Measurements from ENCODE around the gene FXYD2. TPM values are rescaled to one million over a fixed set of nuclear protein-coding genes. Genes with fewer than 3 reads are reported as not detected.

The FXYD2 gene
- total RNA-seq, 1 donor from 2014 or later, result 0.84 TPM

DNA sequence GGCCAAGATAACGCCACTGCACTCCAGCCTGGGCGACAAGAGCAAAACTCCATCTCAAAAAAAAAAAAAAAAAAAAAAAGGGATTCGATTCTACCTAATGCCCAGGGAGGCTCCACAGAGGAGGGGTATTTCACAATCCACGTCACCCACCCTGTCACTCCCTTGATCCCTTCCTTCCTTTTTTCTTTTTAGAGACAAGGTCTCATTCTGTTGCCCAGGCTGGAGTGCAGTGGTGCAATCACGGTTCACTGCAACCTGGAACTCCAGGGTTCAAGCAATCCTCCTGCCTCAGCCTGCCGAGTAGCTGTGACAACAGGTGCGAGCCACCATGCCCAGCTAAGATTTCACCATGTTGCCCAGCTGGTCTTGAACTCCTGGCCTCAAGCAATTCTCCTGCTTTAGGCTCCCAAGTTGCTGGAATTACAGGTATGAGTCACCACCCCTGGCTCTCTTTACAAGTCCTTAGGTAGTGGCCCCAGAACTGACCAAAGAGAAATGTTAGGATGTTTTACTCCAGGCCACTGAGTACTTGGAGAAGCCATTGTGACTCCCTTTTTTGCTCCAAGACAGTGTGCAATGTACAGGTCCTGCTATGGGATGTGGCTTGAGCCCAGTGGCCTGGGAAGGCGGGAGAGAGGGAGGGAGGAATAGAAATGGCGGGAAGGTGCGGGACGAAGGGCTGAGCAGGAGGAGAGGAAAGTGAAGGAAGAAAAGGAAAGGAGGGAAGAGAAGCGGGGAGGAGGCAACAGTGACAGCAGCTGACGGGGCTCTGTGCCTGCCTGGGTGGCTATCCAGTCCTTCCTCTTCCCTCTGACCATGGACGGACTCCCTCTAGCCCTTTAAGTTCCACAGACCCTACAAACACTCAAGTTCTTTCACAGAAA, 11.8 kb upstream of the FXYD2 start:
- intact Hi-C loops (cut with micrococcal nuclease), result no loop called here

DNA sequence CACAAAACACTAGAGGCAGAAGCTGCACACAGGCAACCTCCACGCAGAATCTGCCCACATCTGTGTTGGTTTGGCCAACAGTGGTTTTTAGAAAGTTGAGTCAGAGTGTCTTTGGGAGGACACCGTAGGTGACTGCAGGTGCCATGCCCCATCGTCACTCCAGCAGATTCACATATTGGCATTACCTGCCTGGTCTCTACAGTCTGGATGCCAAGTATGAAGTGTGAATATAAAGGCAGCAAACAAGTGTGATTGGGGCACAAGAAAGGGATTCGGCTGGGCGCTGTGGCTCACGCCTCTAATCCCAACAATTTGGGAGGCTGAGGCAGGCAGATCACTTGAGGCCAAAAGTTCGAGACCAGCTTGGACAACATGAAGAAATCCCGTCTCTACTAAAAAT, 11.0 kb upstream of the FXYD2 start:
- intact Hi-C loops (cut with micrococcal nuclease), result no loop called here

DNA sequence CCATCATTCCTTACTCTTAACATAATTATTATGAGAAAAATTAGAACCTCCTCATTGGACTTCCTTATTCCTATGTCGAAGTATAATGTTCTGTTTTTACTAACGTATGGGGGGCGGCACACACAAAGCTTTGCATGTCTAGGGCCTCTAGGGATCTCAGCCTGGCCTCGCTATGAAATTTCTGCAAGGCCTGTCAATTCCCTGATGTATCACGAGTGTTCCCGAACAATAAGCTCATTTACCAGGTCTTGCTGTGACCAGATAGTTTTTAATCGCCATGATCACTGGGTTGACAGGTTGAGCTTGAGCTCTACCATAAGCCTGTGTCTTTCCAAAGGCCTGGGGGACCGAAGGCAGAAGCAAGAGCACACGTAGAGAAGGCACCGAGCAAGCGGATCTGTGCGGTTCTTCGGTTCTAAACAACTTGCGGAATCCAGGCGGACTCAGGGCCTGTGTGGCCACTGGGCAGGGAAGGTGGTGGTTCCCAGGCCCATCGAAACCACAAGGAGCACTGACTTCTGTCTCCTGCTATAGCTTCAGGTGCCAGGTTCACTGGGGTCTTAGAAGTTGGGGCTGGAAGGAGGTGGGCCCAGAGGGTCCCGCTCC, 10.4 kb upstream of the FXYD2 start:
- intact Hi-C loops (cut with micrococcal nuclease), result no loop called here

DNA sequence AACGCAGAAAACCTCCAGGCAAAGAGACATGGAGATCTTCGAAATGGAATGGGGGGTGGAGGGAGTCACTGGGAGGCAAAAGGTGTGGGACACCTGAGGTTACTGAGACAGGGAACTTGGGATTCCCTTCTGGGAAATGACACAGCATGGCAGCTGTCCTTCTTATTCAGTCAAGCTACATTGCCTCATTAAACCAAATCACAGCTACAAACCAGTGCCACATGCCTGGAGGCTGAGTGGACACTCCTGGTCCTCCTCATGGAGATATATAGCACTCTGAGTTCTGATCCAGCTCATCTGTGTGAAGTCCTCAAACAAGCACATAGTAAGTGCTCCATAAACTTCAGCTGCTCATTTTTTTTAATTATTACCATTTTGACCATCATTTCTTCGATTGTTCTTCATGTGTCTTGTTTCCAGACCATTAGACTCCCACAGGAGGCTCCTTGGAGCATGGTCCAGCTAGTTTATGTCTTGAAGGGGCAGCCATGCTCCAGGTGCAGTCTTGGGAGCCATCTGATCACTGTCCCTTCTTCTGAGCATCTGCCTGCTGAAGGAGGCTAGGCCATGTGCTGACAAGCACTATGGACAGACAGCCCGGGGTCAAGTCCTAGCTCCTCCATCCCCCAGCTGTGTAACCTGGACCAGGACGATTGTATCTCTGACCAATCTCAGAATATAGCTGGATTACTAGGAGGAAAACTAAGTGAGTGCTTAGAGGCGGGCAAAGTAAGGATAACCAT, 9.7 kb upstream of the FXYD2 start:
- intact Hi-C loops (cut with micrococcal nuclease), result no loop called here

DNA sequence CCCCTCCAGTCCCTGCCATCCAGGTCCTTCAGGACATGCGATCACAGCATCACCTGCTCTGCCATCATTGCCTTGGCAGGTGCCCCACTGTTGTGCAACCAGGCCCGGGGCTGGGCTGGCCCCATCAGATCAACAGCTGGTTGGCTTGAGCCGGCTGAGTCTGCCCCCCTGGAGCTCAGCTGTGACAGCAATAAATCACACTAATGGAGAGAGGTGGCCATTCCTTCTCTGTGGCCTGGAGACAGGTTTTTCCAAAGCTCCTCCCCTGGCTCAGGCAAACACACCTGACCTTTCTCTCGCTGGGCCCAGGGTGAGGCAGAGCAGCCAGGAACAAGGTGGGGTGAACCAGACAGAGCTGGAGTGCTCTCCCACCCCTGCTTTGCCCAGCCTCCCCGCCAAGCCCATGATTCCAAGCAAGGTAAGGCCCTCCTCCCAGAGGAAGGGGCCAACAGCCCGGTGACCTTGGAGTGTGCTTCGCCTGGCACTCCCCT, 8.9 kb upstream of the FXYD2 start:
- intact Hi-C loops (cut with micrococcal nuclease), result no loop called here

DNA sequence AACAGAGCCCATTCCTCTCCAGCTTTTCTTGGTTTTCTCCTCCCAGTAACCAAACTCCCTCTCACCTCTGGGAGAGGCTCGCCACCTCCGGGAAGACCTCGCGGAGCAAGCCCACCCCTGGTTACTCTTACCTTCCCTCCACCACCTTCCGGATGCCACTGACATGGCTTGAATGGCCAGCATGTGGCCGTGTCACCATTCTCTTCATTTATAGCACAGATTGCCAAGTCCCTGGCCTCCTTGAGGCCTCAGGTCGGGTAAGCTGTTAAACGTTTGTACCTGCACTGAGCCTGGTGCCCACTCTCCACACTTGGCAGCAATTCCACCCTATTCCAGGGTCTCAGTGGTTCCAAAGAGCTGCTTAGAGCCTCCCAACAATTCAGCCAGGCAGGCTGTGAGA, 8.0 kb upstream of the FXYD2 start:
- intact Hi-C loops (cut with micrococcal nuclease), result no loop called here

DNA sequence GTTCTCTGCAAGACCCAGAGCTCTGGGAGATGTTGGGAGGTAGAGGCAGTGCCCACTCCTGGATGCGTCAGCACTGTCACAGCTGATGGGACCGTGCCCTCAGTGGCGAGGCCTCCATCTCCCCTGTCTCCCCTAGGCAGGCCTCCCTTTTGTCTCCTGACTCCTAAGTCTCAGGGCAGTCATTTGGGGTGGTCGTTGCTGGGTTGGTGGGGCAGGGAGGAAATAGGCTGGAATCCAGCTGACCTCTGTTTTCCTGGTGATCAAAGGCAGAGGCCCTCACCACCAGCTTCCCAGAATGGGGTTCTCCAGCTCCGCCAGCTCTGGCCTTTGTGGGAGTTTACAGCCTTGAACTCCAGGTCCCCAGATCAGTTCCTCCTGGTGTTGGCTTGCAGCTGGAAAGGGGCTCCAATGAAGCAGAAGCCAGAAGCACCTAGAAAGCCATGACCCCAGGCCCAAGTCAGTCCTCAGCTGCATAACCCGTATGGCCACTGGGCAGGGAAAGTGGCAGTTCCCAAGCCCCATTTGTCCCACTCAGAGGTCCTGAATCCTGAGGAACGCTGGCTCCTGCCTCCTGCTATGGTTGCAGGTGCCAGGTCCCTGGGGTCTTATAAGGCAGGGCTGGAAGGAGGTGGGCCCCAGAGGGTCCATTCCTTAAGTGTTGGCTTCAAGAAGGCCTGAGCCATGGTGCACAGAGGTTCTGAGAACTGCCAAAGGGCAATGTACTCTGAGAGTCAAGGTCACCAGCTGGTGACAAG, 7.3 kb upstream of the FXYD2 start:
- intact Hi-C loops (cut with micrococcal nuclease), result no loop called here

DNA sequence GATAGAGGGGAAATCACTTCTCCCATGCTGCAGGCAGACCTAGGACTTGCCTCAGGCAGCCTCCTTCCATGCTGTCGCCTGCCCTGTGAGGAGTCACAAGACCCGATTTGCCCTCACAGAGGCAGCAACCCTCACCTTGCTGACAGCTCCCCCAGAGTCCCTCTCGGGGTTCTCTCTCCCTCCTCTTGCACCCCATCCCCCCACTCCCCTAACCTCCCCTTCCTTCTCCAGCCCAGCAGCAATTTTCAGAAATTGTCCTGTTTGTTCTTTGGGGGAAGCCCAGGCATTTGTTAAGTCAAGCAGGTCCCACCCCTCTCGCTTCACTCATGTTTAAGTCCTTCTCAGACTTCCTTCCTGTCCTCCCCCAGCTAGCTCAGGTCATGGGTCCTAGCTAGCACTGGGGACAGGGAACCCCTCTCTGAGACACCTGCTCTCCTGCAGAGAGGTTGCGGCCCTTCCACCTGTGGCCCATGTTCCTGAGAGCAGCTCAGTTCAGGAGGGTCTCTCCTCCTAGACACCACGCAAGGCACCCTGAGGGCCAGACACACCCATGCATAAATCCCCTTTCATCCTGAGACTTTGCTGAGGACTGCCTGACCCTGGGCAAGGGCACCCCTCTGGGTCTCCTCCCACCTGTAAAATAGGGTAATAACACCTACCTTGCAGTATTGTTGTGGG, 6.3 kb upstream of the FXYD2 start:
- intact Hi-C loops (cut with micrococcal nuclease), result no loop called here

DNA sequence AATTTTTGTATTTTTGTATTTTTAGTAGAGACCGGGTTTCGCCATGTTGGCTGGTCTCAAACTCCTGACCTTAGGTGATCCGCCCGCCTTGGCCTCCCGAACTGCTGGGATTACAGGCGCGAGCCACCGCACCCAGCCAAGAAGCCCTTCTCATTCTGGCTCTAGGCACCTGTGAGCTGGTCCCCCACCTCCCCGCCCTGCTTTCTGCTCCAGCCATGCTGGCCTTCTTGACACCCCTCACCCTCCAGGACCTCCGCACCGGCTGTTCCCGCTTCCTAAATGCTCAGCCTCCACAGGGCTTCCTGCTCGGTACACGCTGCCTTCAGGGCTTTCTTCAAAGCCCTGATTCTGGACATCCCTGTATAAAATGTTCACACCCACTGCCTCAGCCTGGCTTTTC, 5.5 kb upstream of the FXYD2 start:
- intact Hi-C loops (cut with micrococcal nuclease), result no loop called here

DNA sequence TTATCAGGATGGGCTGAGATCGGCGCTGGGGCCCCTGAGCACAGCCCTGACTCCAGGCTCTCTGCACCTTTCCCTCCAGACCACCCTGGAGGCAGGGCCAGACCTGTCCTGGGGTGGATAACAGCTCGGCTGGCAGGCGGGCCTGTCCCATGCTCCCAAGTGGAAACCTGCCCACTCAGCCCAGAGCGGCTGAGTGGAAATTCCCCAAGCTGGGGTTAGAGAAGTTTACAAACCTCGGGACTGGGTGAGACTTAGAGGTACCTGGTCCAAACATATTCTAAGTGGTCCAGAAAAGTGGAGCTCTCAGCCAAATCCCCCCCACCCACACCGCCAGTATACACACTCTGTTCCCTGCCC, 4.8 kb upstream of the FXYD2 start:
- intact Hi-C loops (cut with micrococcal nuclease), result no loop called here

DNA sequence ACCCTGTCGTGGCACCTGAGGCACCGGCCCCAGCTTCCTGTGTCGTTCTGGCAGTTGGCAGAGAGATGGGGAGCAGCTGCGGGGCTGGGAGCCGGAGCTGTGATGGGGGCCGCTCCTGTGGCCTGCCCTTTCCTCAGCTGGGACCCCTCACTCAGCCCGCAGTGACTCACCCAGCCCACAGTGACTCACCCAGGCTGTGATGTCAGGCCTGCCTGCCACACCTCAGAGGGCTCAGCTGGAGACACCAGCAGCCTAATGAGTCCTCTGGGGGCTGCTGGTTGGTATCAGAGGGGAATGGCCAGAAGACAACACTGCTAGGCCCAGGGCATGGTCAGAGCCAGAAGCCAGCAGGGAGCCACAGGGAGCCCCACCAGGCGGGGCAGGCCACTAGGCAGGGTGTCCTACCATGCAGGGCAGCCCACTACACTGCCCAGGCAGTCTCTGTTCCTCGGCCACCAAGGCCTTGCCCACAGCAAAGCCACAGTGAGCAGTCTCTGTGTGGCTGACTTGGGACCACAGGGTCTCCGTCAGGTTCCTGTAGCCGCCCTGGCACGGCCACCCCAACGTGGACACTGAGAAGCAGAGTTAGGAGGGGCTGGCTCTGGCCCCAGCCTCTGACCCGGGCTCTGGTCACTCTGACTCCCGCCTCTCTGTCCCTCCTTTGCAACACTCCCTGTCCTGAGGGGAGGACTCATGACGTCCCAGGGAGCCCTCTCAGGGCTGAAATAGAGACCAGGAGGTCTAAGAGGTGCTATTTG, 4.2 kb upstream of the FXYD2 start:
- intact Hi-C loops (cut with micrococcal nuclease), result no loop called here

DNA sequence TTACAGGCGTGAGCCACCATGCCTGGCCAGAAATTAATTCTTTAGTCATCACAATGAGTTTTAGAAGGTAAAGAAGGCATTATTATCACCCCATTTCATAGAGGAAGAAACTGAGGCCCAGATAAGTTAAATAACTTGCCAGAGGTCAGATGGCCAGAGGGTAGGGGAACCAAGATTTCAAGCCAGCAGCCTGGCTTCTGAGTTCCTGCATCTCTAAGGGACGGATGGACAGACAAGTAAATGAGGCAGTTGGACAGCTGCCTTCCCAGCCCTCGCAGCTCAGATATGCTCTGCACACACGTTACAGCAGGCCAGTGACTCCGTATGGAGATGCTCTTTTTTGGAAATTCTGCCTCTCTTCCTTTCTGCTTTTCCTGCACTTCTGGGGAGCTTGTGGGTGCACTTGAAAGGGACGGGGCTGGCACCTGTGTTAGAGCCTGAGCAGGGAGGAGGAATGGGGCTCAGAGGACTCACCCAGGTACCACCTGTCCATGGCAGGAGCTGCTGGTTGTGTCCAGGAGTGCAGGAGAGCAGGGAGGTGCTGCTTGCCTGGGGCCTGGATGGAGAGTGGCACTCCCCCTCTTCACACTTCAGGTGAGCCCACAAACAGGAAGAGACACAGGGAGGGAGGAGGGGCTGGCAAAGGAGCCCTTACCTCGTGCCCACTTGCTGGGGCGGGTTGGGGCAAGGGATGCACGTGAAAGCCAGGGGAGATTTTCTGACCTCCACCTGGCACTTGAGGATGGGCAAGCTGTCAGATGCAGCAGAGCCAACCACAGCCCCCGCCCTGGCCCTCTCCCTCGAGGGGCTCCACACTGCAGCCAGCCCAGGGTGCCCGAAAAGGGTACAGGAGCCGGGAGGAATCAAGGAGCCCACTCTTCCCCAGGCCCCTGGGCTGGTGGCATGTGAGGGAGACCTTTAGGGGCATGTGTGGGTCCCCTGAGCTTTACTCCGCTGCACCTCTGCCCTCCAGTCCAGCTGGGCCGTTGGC, 3.3 kb upstream of the FXYD2 start:
- intact Hi-C loops (cut with micrococcal nuclease), result no loop called here

DNA sequence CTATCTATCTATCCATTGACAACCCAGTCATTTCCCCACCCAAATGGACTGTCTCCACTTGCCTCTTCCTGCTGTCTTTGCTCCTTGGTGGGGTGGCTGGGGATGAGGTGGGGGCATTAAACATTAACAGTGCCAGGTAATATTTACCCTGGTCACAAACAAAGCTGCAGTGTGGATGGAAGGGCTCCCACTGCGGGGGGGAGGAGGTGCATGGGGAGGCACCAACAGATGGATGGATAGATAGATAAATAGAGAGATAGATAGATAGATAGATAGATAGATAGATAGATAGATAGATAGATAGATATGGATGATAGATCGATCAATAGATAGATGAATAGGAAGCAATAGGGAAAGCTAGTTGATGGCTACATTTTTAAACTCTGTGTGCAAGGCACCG, 2.3 kb upstream of the FXYD2 start:
- intact Hi-C loops (cut with micrococcal nuclease), result no loop called here

DNA sequence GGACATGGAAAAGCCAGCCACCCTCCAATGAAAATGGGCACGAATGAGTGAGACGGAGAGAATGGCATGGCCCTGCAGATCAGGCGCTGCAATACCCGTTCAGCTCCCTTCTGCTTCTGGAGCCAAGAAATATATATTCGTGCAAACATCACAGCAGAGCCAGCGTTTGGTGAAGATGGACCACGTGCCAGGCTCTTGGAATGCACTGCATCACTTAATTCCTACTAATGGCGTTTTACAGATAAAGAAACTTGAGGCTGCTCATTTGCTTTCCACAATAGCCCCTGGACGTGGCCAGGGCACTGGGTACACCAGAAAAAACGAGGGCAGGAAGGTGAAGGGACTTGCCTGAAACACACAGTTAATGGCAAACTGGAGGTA, 1.6 kb upstream of the FXYD2 start:
- intact Hi-C loops (cut with micrococcal nuclease), result no loop called here

DNA sequence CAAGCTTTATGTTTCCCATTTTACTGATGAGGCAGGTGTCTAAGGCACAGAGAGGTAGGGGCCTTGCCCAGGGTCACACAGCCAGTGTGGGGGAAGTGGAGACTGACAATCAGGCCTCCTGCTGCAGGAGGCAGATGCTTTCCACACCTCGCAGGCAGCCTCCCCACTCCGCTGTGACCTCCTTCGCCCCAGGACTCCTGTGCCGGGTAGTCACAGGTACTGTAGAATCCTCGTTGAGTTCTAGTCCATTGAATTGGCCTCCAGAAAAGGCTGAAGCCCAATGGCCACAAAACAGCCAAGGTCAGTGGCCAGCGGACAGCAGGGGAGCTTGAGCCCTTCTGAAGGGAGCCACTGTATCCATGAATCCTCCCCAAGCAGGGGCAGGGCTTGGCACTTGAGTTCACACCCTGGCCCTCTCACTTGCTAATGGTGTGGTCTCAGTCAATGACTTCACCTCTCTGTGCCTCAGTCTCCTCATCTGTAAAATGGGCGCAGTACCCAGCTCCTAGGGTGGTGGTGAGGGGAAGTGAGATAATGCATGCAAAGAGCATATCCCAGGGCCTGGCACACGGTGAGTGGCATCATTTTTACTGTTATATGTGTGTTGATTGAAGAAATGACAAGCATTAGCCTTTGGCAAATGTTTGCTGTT, 1.1 kb upstream of the FXYD2 start:
- intact Hi-C loops (cut with micrococcal nuclease), result no loop called here

DNA sequence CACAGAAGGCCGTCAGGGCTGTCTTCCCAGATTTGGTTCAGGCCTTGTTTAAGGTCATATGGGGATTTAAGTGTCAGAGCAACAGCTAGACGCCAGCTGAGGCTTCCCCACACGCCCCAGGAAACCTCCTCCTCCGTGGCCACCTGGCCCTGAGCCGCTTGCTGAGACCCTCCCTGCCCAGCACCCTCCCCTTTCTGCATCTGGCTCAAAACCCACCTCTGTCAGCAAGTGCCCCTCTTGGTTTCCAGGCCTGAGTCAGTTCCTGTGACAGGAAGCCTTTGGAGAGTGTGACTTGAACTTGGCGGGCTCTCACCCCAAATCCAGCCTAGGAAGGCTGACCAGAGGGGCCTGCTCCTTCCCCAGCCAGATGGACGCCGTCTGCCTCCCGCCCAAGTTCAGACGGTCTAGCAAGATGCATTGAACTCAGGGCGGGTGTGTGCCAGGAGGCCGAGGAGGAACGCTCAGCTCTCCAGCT, 561 bp downstream of the FXYD2 start:
- intact Hi-C loops (cut with micrococcal nuclease), result no loop called here

DNA sequence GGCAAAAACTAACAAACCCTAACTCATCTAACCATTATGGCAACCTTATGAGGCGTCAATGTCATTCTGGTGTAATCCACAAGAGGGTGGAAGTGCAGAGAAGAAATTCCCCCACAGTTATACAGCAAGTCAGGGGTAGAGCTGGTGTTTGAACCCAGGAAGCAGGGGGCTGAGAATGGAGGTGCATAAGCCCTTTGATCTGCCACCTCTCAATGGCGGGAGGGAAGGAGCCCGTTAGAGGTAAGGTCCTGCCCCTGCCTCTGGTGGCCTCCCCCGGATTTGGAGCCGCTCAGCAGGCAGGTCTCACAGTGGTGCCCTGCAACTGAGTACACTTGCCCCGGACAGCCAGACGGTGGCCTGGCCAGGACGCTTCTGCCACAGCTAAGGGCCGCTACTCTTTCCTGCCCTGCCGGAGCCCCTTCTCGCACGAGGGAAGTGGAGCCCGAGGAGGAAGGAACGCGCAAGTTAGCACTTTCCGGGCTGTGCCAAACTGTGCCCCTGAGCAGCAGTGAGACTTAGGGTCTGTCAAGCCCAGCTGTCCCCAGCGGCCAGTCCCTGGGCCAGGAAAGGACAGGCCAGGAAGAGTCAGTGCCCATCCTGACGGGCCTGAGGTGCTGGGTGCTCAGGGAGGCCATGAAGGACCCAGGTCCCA, 1.1 kb downstream of the FXYD2 start:
- intact Hi-C loops (cut with micrococcal nuclease), result no loop called here
